GM12801 (cell line): ENCODE measurements around the gene CDKN3.

Source experiments
- CTCF ChIP-seq: IDR thresholded peaks from one replicate; pipeline ENCODE4 v1.5.1; 2011; ENCODE audit warnings: control low read depth; ENCODE audit not compliant: insufficient read length; ENCODE audit errors: extremely low read depth

The CDKN3 gene

DNA sequence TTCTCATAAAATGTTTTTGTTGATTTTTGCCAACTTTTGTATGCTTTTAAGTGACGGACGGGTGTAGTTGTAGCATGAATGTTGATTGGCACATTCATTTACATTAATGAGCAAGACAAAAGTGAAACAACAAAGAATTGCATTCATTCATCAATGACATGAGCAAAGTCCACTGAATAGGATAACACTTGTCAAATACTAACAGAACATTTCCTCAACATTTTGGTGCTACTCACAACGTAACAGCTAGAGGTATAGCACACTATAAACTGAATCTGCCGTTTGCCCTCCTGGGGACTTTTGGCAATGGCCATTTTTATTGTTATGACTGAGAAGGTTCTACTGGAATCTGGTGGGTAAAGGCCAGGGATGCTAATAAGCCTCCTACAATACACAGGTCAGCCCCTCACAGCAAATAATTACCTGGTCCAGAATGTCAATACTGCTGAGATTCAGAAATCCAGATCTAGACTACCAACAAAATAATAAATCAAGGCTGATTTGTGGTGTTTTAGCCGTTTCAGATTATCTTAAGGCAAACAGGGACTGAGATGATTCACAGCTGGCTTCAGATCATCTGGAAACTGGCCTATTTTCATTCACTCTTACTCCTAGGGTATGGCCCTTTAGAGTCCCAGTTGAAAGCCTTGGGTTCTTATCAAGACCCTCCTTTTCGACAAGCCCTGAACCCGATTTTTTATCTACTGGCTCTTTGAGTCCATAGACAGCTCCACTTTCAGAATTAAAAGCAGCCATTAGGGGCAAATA lies 22.5 kb upstream of the CDKN3 start:
- TF ChIP-seq CTCF = no peak

DNA sequence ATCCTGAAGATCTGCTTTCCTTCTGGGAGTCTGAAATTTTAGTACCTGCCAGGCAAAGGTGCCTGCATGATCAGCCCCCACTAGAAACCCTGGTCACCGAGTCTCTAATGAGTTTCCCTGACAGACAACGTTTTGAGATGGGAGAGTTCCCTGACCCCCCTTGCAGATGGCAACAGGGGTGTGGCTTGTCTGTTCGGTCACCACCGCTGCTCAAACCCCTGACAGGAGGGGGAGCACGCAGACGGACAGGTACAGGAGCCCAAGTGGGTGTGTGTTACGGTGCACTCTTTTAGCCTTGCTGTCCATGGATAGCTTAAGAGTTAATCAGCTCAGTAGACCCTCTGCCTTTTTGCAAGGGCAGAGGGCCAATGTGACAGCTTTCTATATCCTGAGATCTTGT lies 19.3 kb upstream of the CDKN3 start:
- no peak for TF ChIP-seq CTCF

- TF ChIP-seq CTCF = no peak
These were observed 15.0 kb upstream of the CDKN3 start for GRCh38 chr14:54381821-54382220.

DNA sequence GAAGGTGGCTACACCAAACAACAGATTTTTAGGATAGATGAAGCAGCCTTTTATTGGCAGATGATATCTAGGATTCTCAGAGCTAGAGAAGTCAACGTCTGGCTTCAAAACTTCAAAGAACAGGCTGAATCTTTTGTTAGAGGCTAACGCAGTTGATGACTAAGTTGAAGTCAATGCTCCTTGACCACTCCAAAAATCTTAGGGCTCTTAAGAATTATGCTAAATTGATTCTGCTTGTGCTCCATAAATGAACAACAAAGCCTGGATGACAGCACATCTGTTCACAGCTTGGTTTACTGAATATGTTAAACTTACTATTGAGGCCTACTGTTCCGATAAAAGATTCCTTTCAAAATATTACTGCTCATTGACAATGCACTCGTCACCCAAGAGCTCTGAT lies 13.0 kb upstream of the CDKN3 start:
- TF ChIP-seq CTCF = no peak

- TF ChIP-seq CTCF = no peak
These were observed 11.3 kb upstream of the CDKN3 start for GRCh38 chr14:54385556-54385955.

- TF ChIP-seq CTCF = no peak
These were observed 9.5 kb upstream of the CDKN3 start for GRCh38 chr14:54387328-54387727.

DNA sequence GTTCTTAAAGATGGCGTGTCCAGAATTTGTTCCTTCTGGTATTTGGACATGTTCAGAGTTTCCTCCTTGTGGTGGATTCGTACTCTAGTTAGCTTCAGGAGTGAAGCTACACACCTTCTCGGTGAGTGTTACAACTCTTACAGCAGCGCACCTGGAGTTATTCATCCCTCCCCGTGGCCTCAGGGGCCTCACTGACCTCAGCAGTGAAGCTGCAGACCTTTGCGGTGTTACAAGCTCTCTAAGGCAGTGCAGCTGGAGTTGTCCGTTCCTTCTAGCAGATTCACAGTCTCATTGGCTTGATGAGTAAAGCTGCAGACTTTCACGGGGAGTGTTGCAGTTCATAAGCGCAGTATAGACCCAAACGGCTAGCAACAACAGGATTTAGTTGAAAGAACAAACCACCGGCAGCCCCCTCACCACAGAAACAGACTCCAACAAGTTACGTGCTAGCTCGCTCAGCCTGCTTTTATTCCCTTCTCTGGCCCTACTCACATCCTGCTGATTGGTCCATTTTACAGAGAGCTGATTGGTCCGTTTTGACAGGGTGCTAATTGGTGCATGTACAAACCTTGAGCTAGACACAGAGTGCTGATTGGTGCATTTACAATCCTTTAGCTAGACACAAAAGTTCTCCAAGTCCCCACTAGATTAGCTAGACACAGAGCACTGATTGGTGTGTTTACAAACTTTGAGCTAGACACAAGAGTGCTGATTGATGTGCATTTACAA lies 4.5 kb upstream of the CDKN3 start:
- no peak for TF ChIP-seq CTCF
